IPS-20b (cell line): ENCODE data around the gene ILF3.
"Not testable (repeated sequence)": the region's sequence is repeated elsewhere in the genome, so short reads cannot be mapped to it uniquely, and the experiment has no call there.

ENCODE experiments used
- H3K27ac ChIP-seq: one replicate; pipeline ENCODE4 v1.5.1; 2013; ENCODE audit warnings: low read length
- H3K27me3 ChIP-seq: 2 replicates; pipeline ENCODE4 v1.6.1; 2013; ENCODE audit warnings: mild to moderate bottlenecking, low read length, inconsistent platforms; ENCODE audit not compliant: insufficient read depth
- H3K36me3 ChIP-seq: 2 replicates; pipeline ENCODE4 v1.6.1; 2013; ENCODE audit warnings: low read depth, mild to moderate bottlenecking, inconsistent platforms, low read length, moderate library complexity; ENCODE audit not compliant: insufficient read depth
- H3K4me1 ChIP-seq: 2 replicates; pipeline ENCODE4 v1.6.1; 2013; ENCODE audit warnings: mild to moderate bottlenecking, control low read depth, inconsistent platforms, low read length, moderate library complexity; ENCODE audit not compliant: insufficient read depth
- H3K4me3 ChIP-seq: 2 replicates; pipeline ENCODE4 v1.5.1; 2013; ENCODE audit warnings: mild to moderate bottlenecking, low read length, inconsistent platforms
- H3K9ac ChIP-seq: 2 replicates; pipeline ENCODE4 v1.6.1; 2013; ENCODE audit warnings: low read depth, mild to moderate bottlenecking, inconsistent platforms, low read length, moderate library complexity
- H3K9me3 ChIP-seq: 2 replicates; pipeline ENCODE4 v1.6.1; 2013; ENCODE audit warnings: mild to moderate bottlenecking, low read depth, low read length, inconsistent platforms; ENCODE audit not compliant: insufficient read depth

The ILF3 gene

DNA sequence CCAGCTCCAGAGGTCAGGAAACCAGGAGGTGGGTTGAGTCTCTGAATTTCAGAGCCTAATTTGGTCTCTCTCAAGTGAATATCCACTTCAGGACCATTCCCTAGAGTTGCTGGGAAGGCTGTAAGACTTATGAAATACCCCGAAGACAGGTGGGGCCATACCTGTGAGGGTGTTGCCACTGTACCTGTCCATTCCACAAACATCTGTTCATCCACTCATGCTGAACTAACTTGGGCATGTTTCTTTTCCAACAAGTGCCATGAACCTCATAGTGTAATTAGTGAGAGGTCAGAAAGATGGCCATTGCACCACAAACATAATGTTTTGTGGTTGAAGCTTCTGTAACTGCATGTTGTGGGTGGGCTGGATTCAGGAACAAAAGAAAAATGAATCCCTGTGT lies 7.8 kb downstream of the ILF3 start:
- H3K4me1 ChIP-seq, result no peaks in the 10 kb centered on the region
- no peak overlapping the region for H3K4me3 ChIP-seq
- no peaks in the 10 kb centered on the region for H3K27me3 ChIP-seq
- H3K27ac ChIP-seq, result no peak overlapping the region
- H3K36me3 ChIP-seq, result peaks cover 68% of the 10 kb centered on the region
- H3K9me3 ChIP-seq, result no peaks in the 10 kb centered on the region
- H3K9ac ChIP-seq, result 0 out of 2 replicates have a peak overlapping the region, but pooled peaks have one; percentile 8

GRCh38 chr19:10662384-10663251 lies 8.5 kb downstream of the ILF3 start:
- no peaks in the 10 kb centered on the region for H3K4me1 ChIP-seq
- H3K27ac ChIP-seq, result no peak overlapping the region
- H3K4me3 ChIP-seq, result no peak overlapping the region
- 0 out of 2 replicates have a peak overlapping the region, but pooled peaks have one; percentile 8 for H3K9ac ChIP-seq
- H3K27me3 ChIP-seq, result no peaks in the 10 kb centered on the region
- peaks cover 68% of the 10 kb centered on the region for H3K36me3 ChIP-seq
- no peaks in the 10 kb centered on the region for H3K9me3 ChIP-seq

DNA sequence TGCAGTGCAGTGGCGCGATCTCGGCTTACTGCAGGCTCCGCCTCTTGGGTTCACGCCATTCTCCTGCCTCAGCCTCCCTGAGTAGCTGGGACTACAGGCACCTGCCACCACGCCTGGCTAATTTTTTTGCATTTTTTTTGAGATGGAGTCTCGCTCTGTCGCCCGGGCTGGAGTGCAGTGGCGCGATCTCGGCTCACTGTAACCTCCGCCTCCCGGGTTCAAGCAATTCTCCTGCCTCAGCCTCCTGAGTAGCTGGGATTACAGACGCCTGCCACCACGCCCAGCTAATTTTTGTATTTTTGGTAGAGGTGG lies 9.1 kb downstream of the ILF3 start:
- H3K27me3 ChIP-seq, H3K4me1 ChIP-seq, H3K4me3 ChIP-seq, H3K27ac ChIP-seq, H3K9ac ChIP-seq, H3K9me3 ChIP-seq: not testable (repeated sequence)
- H3K36me3 ChIP-seq, result peaks cover 68% of the 10 kb centered on the region

DNA sequence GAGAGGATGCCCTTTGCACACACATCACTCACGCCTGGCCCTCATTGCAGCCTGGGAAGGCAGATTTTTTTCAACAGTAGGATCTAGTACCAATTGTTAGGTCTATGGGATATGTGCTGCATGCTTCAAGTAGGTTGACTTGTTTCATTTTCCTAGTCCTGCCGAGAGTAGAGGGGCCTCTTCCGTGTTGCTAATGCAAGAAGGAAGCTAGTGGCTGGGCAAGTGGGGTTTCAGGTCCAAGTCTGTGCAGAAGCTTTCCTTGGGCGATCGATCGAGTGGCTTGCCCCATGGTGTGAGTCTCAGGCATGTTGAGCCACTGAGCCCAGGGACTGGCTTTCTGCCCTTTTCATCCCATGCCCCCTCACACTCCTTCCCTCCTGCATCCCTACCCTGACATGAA lies 13.7 kb downstream of the ILF3 start:
- Histone ChIP-seq H3K27me3 (no peaks in the 10 kb centered on the region), H3K4me1 (no peaks in the 10 kb centered on the region), H3K36me3 (peaks cover 72% of the 10 kb centered on the region), H3K9me3 (no peaks in the 10 kb centered on the region), H3K9ac (no peak overlapping the region), H3K27ac (no peak overlapping the region), H3K4me3 (no peak overlapping the region)

DNA sequence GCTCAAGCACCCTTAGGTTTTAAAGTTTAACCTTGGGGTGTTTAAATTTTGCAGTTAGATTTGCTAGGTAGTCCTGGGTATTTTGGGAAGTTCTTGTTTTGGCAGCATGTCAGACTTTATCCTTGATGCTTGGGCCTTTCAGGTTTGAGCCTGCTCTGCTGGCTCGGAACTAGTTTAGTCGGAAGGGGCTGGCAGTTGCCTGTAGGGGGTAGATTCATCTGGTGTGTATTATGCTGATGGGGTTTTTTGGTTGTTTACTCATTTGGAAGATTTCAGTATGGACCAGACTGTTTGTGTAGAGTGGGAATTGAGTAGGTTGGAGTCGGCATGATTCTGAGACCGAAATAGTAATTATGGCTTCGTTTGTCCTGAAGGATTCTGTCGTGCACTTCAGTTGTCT lies 15.1 kb downstream of the ILF3 start:
- no peak overlapping the region for H3K9ac ChIP-seq
- H3K27ac ChIP-seq, result no peak overlapping the region
- no peaks in the 10 kb centered on the region for H3K4me1 ChIP-seq

DNA sequence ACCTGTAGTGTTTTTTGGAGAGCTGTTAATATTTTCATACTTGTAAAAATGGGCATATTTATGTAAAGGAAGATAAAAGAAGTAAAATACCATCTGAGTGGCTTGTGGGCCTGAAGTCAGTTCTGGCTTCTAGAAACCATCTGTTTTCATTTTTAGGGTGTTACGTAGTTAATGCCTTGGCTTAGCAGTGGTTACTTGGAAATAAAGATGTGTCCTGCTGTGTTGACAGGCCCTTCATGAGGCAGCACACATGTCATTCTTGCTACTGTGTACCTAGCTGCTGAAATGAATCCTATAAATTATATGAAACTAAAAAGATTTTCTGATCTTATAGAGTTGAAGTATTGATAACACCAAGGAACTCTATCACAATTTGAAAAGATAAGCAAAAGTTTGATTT lies 16.0 kb downstream of the ILF3 start:
- Histone ChIP-seq H3K9me3 (no peaks in the 10 kb centered on the region), H3K36me3 (peaks cover 94% of the 10 kb centered on the region), H3K27me3 (no peaks in the 10 kb centered on the region), H3K4me3 (no peak overlapping the region), H3K4me1 (no peaks in the 10 kb centered on the region), H3K9ac (no peak overlapping the region), H3K27ac (no peak overlapping the region)

More for the DNA sequence above, 15.1 kb downstream of the ILF3 start:
- Histone ChIP-seq H3K4me3 (no peak overlapping the region), H3K36me3 (peaks cover 84% of the 10 kb centered on the region), H3K9me3 (no peaks in the 10 kb centered on the region), H3K27me3 (no peaks in the 10 kb centered on the region)

GRCh38 chr19:10670876-10671804 lies 17.0 kb downstream of the ILF3 start:
- no peak overlapping the region for H3K27ac ChIP-seq
- no peak overlapping the region for H3K9ac ChIP-seq
- H3K9me3 ChIP-seq, result no peaks in the 10 kb centered on the region
- peaks cover 99% of the 10 kb centered on the region for H3K36me3 ChIP-seq
- no peaks in the 10 kb centered on the region for H3K27me3 ChIP-seq
- H3K4me1 ChIP-seq, result no peaks in the 10 kb centered on the region
- no peak overlapping the region for H3K4me3 ChIP-seq

DNA sequence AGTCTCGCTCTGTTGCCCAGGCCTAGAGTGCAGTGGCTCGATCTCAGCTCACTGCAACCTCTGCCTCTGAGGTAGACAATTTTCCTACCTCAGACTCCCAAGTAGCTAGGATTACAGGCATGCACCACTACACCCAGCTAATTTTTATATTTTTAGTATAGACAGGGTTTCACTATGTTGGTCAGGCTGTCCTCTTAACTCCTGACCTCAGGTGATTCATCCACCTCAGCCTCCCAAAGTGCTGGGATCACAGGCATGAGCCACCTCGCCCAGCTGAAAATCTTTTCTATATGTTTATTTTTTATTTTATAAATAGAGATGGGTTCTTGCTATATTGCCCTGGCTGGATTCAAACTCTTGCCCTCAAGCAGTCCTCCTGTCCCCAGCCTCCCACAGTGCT lies 17.8 kb downstream of the ILF3 start:
- H3K4me1 ChIP-seq, result not testable (repeated sequence)

DNA sequence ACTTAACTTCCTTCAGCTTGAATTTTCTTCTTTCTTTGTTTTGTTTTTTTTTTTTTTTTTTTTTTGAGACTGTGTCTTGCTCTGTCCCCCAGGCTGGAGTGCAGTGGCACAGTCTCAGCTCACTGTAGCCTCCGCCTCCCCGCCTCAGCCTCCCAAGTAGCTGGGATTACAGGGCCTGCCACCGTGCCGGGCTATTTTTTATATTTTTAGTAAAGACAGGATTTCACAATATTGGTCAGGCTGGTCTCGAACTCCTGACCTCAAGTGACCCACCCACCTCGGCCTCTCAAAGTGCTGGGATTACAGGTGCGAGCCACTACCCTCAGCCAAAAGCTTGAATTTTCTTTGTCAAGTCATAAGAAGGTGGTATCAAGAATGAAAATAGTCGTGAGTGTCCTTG lies 21.1 kb downstream of the ILF3 start:
- peaks cover 99% of the 10 kb centered on the region for H3K36me3 ChIP-seq
- H3K9ac ChIP-seq, result not testable (repeated sequence)

More for the DNA sequence above, 17.8 kb downstream of the ILF3 start:
- not testable (repeated sequence) for H3K9ac ChIP-seq, H3K4me3 ChIP-seq, H3K27me3 ChIP-seq, H3K9me3 ChIP-seq, H3K27ac ChIP-seq
- peaks cover 98% of the 10 kb centered on the region for H3K36me3 ChIP-seq

GRCh38 chr19:10677751-10678150 lies 23.6 kb downstream of the ILF3 start:
- no peaks in the 10 kb centered on the region for H3K27me3 ChIP-seq
- H3K9ac ChIP-seq, result no peak overlapping the region
- H3K4me1 ChIP-seq, result no peaks in the 10 kb centered on the region
- H3K4me3 ChIP-seq, result no peak overlapping the region
- no peak overlapping the region for H3K27ac ChIP-seq
- peaks cover 99% of the 10 kb centered on the region for H3K36me3 ChIP-seq
- no peaks in the 10 kb centered on the region for H3K9me3 ChIP-seq

More for the DNA sequence above, 21.1 kb downstream of the ILF3 start:
- not testable (repeated sequence) for H3K27ac ChIP-seq, H3K4me3 ChIP-seq, H3K9me3 ChIP-seq, H3K27me3 ChIP-seq, H3K4me1 ChIP-seq

- no peaks in the 10 kb centered on the region for H3K27me3 ChIP-seq
- H3K27ac ChIP-seq, result no peak overlapping the region
- no peaks in the 10 kb centered on the region for H3K4me1 ChIP-seq
- H3K9ac ChIP-seq, result no peak overlapping the region
- H3K9me3 ChIP-seq, result no peaks in the 10 kb centered on the region
- peaks cover 99% of the 10 kb centered on the region for H3K36me3 ChIP-seq
- H3K4me3 ChIP-seq, result no peak overlapping the region
These were observed 24.7 kb downstream of the ILF3 start for GRCh38 chr19:10678813-10679212.

- H3K27ac ChIP-seq, result no peak overlapping the region
- no peak overlapping the region for H3K9ac ChIP-seq
- no peaks in the 10 kb centered on the region for H3K9me3 ChIP-seq
- no peaks in the 10 kb centered on the region for H3K27me3 ChIP-seq
- peaks cover 99% of the 10 kb centered on the region for H3K36me3 ChIP-seq
- H3K4me1 ChIP-seq, result no peaks in the 10 kb centered on the region
- no peak overlapping the region for H3K4me3 ChIP-seq
These were observed 25.6 kb downstream of the ILF3 start for GRCh38 chr19:10679743-10680142.
